CD4-positive, alpha-beta T cell (primary cell): ENCODE results near the gene CFI. TPM values are rescaled to one million over a fixed set of nuclear protein-coding genes. Genes with fewer than 3 reads are reported as not detected.

Experiments
- ATAC-seq: fragments of 200-7000 bp; cut with Tn5 transposase; one replicate; pipeline ENCODE4 v1.10.0; 2022; ENCODE audit warnings: mild to moderate bottlenecking; ENCODE audit not compliant: poor library complexity
- CTCF ChIA-PET: fragments of 350-600 bp; sonication (Branson Sonifier 250); formaldehyde crosslinking; loops from one replicate; lab custom pipeline; 2021; ENCODE audit warnings: antibody characterized with exemption, inconsistent platforms; lab: Charles Lee
- POLR2A ChIA-PET: fragments of 350-600 bp; sonication (Branson Sonifier 250); formaldehyde crosslinking; loops from one replicate; lab custom pipeline; 2021; ENCODE audit warnings: antibody characterized with exemption, inconsistent platforms; lab: Charles Lee
- DNase-seq, 14 experiments: peaks; one replicate each; pipeline ENCODE4 v3.0.0-alpha.2; 2013 to 2020; ENCODE audit warnings: mixed read lengths in 2 of 14
- H3K27ac ChIP-seq, 2 donors: one replicate each; pipeline versions ENCODE4 v1.5.1 to v1.7.0; 2013; ENCODE audit warnings: low read length in 2 of 2, low read depth in 1 of 2, mild to moderate bottlenecking in 1 of 2
- H3K27me3 ChIP-seq, 2 experiments: 1 replicate in 1 of 2; 2 replicates in 1 of 2; pipeline versions ENCODE4 v1.6.1 to v1.7.0; 2013; ENCODE audit warnings: low read length in 2 of 2, control low read depth in 1 of 2, mild to moderate bottlenecking in 1 of 2, moderate library complexity in 1 of 2; ENCODE audit not compliant: insufficient read depth in 2 of 2, control insufficient read depth in 1 of 2
- H3K36me3 ChIP-seq: one replicate; pipeline ENCODE4 v1.6.1; 2013; ENCODE audit warnings: low read length, control low read depth; ENCODE audit not compliant: insufficient read depth
- H3K4me1 ChIP-seq: one replicate; pipeline ENCODE4 v1.6.1; 2013; ENCODE audit warnings: low read length, control low read depth; ENCODE audit not compliant: insufficient read depth
- H3K4me3 ChIP-seq: one replicate; pipeline ENCODE4 v1.5.1; 2013; ENCODE audit warnings: mild to moderate bottlenecking, low read length, moderate library complexity
- H3K9me3 ChIP-seq, 2 experiments: 1 replicate in 1 of 2; 2 replicates in 1 of 2; pipeline versions ENCODE4 v1.6.1 to v1.7.0; 2013; ENCODE audit warnings: low read length in 2 of 2, mild to moderate bottlenecking in 2 of 2, control low read depth in 1 of 2, moderate library complexity in 1 of 2; ENCODE audit not compliant: control insufficient read depth in 1 of 2, insufficient read depth in 1 of 2
- H3K27ac Mint-ChIP-seq: one replicate; pipeline ENCODE4 v1.8.0; 2020; ENCODE audit warnings: mixed read lengths
- H3K27me3 Mint-ChIP-seq: one replicate; pipeline ENCODE4 v1.8.0; 2021; ENCODE audit warnings: mixed read lengths
- H3K36me3 Mint-ChIP-seq: one replicate; pipeline ENCODE4 v1.8.0; 2021; ENCODE audit warnings: low read depth, mixed read lengths
- H3K4me1 Mint-ChIP-seq: one replicate; pipeline ENCODE4 v1.8.0; 2021; ENCODE audit warnings: low read depth, mixed read lengths
- H3K4me3 Mint-ChIP-seq: one replicate; pipeline ENCODE4 v1.8.0; 2020; ENCODE audit warnings: mild to moderate bottlenecking, mixed read lengths
- H3K9me3 Mint-ChIP-seq: one replicate; pipeline ENCODE4 v1.8.0; 2020; ENCODE audit warnings: mixed read lengths
- CTCF ChIP-seq: fragments of 200-600 bp; IDR thresholded peaks from one replicate; pipeline ENCODE4 v1.8.0; 2022; ENCODE audit warnings: antibody characterized with exemption, mild to moderate bottlenecking
- intact Hi-C, 2 experiments: fragments of 100-400 bp; cut with DNase I in 1 of 2; cut with micrococcal nuclease in 1 of 2; formaldehyde crosslinking; loops; one replicate each; pipeline versions ENCODE4 v1.15.1 to v1.9.0; 2023 to 2025; cut with DNase I, micrococcal nuclease
- total RNA-seq, 174 experiments: library from RNA in 2 of 174; stranded (reverse) in 2 of 174; gene quantifications; one replicate each; pipeline ENCODE4 v1.2.3 and lab custom pipeline; 2021 to 2026

The CFI gene
- total RNA-seq, 2 experiments from 2014 or later: not detected

- intact Hi-C loops: loop anchor here in 1 of 2 experiments (10.0 kb wide), 4 partner anchors 107 to 1187 kb away; partner anchors contain the start of genes CASP6, ELOVL6, OSTC and RPL34
- H3K4me1 Mint-ChIP-seq: peaks cover 23% of the 10 kb centered on the region
Measured at GRCh38 chr4:109811707-109812106, 9.9 kb upstream of the CFI start.

DNA sequence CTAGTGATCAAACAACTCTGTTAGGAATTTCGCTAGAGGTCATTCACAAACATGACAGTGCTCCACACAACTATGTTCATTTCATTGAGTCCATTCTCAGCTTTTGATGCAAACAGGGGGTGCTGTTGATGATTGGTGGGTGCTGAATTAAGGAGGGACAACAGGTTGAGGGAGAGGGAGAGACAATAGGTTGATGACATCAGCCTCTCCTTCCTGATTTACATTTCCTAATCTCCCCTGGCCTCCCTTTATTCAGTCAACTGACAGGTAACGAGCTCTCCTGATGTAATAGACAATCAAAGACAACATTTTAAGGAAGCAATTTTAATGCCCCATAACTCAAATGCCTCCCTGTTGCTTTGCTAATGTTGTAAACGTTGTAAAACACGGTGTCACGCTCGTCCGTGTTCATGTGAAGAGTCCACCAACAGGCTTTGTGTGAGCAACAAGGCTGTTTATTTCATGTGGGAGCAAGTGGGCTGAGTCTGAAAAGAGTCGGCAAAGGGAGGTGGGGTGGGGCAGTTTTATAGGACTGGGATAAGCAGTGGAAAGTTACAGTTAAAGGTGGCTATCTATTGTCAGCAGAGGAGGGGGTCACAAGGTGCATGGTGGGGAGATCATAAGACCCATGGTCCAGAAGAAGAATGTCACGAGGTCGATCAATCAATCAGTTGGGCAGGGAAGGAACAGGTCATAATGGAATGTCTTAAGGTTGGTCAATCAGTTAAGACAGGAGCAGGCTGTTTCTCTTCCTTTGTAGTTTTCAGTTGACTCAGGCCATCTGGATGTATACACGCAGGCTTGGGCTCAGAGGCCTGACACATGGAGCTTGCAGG is 9.0 kb upstream of the CFI start:
- H3K36me3 Mint-ChIP-seq: peaks cover 13% of the 10 kb centered on the region
- H3K4me3 ChIP-seq: no peak overlapping the region
- intact Hi-C loops: loop anchor here in 1 of 2 experiments (10.0 kb wide), 4 partner anchors 106 to 1186 kb away; partner anchors contain the start of genes CASP6, ELOVL6, OSTC and RPL34
- H3K4me3 Mint-ChIP-seq: no peak overlapping the region
- H3K36me3 ChIP-seq: no peaks in the 10 kb centered on the region
- no peaks in the 10 kb centered on the region for H3K27me3 Mint-ChIP-seq
- ChIA-PET POLR2A (no interaction called here), CTCF (no interaction called here)
- ATAC-seq (no peak), DNase-seq (no peak)
- H3K27me3 ChIP-seq: no peaks in the 10 kb centered on the region
- peaks cover 9% of the 10 kb centered on the region for H3K4me1 ChIP-seq
- H3K27ac Mint-ChIP-seq: no peak overlapping the region
- H3K27ac ChIP-seq: no peak overlapping the region
- no peaks in the 10 kb centered on the region for H3K9me3 ChIP-seq
- no peaks in the 10 kb centered on the region for H3K9me3 Mint-ChIP-seq
- peaks cover 14% of the 10 kb centered on the region for H3K4me1 Mint-ChIP-seq
- TF ChIP-seq CTCF: no peak

More at GRCh38 chr4:109811707-109812106, 9.9 kb upstream of the CFI start:
- ATAC-seq: no peak
- no peak for TF ChIP-seq CTCF
- H3K4me3 Mint-ChIP-seq: no peak overlapping the region
- no peak overlapping the region for H3K27ac Mint-ChIP-seq
- CTCF ChIA-PET: interaction anchor here (0.9 kb wide), 1 partner anchor 93 kb away, joined by 4 read pairs; no protein-coding TSS in a partner anchor
- H3K36me3 Mint-ChIP-seq: peaks cover 22% of the 10 kb centered on the region
- POLR2A ChIA-PET: no interaction called here
- H3K4me3 ChIP-seq: no peak overlapping the region
- H3K27me3 ChIP-seq: no peaks in the 10 kb centered on the region
- no peaks in the 10 kb centered on the region for H3K36me3 ChIP-seq
- H3K9me3 Mint-ChIP-seq: no peaks in the 10 kb centered on the region
- DNase-seq: peak in 1 of 14 experiments; percentile 7
- no peaks in the 10 kb centered on the region for H3K27me3 Mint-ChIP-seq
- no peaks in the 10 kb centered on the region for H3K9me3 ChIP-seq
- peaks cover 18% of the 10 kb centered on the region for H3K4me1 ChIP-seq
- no peak overlapping the region for H3K27ac ChIP-seq

GRCh38 chr4:109809655-109810054 is 7.9 kb upstream of the CFI start:
- Mint-ChIP-seq H3K4me3 (no peak overlapping the region), H3K27me3 (no peaks in the 10 kb centered on the region), H3K4me1 (peaks cover 3% of the 10 kb centered on the region), H3K27ac (no peak overlapping the region), H3K9me3 (no peaks in the 10 kb centered on the region), H3K36me3 (peaks cover 1% of the 10 kb centered on the region)
- no peaks in the 10 kb centered on the region for H3K27me3 ChIP-seq
- POLR2A ChIA-PET: no interaction called here
- H3K36me3 ChIP-seq: no peaks in the 10 kb centered on the region
- H3K4me1 ChIP-seq: peaks cover 4% of the 10 kb centered on the region
- DNase-seq (no peak), ATAC-seq (no peak)
- no peak overlapping the region for H3K4me3 ChIP-seq
- no peak for TF ChIP-seq CTCF
- intact Hi-C loops: loop anchor here in 1 of 2 experiments (10.0 kb wide), 4 partner anchors 105 to 1185 kb away; partner anchors contain the start of genes CASP6, ELOVL6, OSTC and RPL34
- CTCF ChIA-PET: no interaction called here
- H3K9me3 ChIP-seq: no peaks in the 10 kb centered on the region
- no peak overlapping the region for H3K27ac ChIP-seq
